PC-3 (cell line): ENCODE data around the gene STXBP5. TPM values are rescaled to one million over a fixed set of nuclear protein-coding genes. Genes with fewer than 3 reads are reported as not detected.

Source experiments
- ATAC-seq: fragments of 200-7000 bp; cut with Tn5 transposase; 2 replicates; pipeline ENCODE4 v1.9.1; 2020; ENCODE audit warnings: mild to moderate bottlenecking, moderate library complexity
- BruUV-seq: library from RNA; stranded (reverse); fragments of 400-500 nt; replicated peaks from 2 replicates; lab custom pipeline; 2021; lab: Mats Ljungman, UMichigan
- CTCF ChIA-PET: fragments of 300-600 bp; sonication (Branson Sonifier 250); formaldehyde crosslinking; loops from one replicate; lab custom pipeline; 2022; ENCODE audit warnings: antibody characterized with exemption; lab: Charles Lee
- POLR2A ChIA-PET: fragments of 300-600 bp; sonication (Branson Sonifier 250); formaldehyde crosslinking; loops from one replicate; lab custom pipeline; 2022; ENCODE audit warnings: antibody characterized with exemption; ENCODE audit not compliant: unreplicated experiment; lab: Charles Lee
- DNase-seq: peaks from one replicate; pipeline ENCODE4 v3.0.0-alpha.2; 2015
- H2AFZ ChIP-seq: fragments of 300-600 bp; sonication (generic); 2 replicates; pipeline ENCODE4 v1.6.0; 2016; ENCODE audit warnings: antibody characterized with exemption, low read length
- H3F3A ChIP-seq: fragments of 300-600 bp; sonication (generic); one replicate; pipeline ENCODE4 v1.6.0; 2017; ENCODE audit warnings: antibody characterized with exemption, low read length, control low read depth, mild to moderate bottlenecking; ENCODE audit not compliant: unreplicated experiment
- H3K27ac ChIP-seq: fragments of 300-600 bp; sonication (generic); 2 replicates; pipeline ENCODE4 v1.5.1; 2016; ENCODE audit warnings: mild to moderate bottlenecking, low read length
- H3K27me3 ChIP-seq: fragments of 300-600 bp; sonication (generic); 2 replicates; pipeline ENCODE4 v1.6.1; 2016; ENCODE audit warnings: low read length, mixed read lengths
- H3K36me3 ChIP-seq: fragments of 300-600 bp; sonication (generic); 2 replicates; pipeline ENCODE4 v1.6.1; 2016; ENCODE audit warnings: low read depth, mixed run types, low read length, mixed read lengths
- H3K4me1 ChIP-seq: fragments of 300-600 bp; sonication (generic); 2 replicates; pipeline ENCODE4 v1.5.1; 2016; ENCODE audit warnings: low read length; ENCODE audit not compliant: insufficient read depth
- H3K4me2 ChIP-seq: fragments of 300-600 bp; sonication (generic); 2 replicates; pipeline ENCODE4 v1.6.0; 2016; ENCODE audit warnings: low read length
- H3K4me3 ChIP-seq: fragments of 300-600 bp; sonication (generic); 2 replicates; pipeline ENCODE4 v1.5.1; 2016; ENCODE audit warnings: mild to moderate bottlenecking, low read length, mixed read lengths
- H3K79me2 ChIP-seq: fragments of 300-600 bp; sonication (generic); 2 replicates; pipeline ENCODE4 v1.6.1; 2017; ENCODE audit warnings: low read length, mixed read lengths
- H3K9ac ChIP-seq: fragments of 300-600 bp; sonication (generic); 2 replicates; pipeline ENCODE4 v1.6.0; 2016; ENCODE audit warnings: mild to moderate bottlenecking, low read length
- H3K9me2 ChIP-seq: fragments of 300-600 bp; sonication (generic); replicated peaks from 2 replicates; pipeline ENCODE4 v1.6.1; 2016; ENCODE audit warnings: mixed run types, low read length, mixed read lengths
- H3K9me3 ChIP-seq: fragments of 300-600 bp; sonication (generic); 2 replicates; pipeline ENCODE4 v1.6.1; 2016; ENCODE audit warnings: low read length, mixed read lengths
- H4K20me1 ChIP-seq: fragments of 300-600 bp; sonication (generic); 2 replicates; pipeline ENCODE4 v1.6.1; 2016; ENCODE audit warnings: low read length, mixed read lengths
- CTCF ChIP-seq: fragments of 300-600 bp; sonication (generic); conservative IDR thresholded peaks from 2 replicates; pipeline ENCODE4 v1.5.1; 2017; ENCODE audit warnings: antibody characterized with exemption, low read depth, mild to moderate bottlenecking, low read length
- EZH2 ChIP-seq: fragments of 300-600 bp; sonication (generic); IDR thresholded peaks from one replicate; pipeline ENCODE4 v1.6.1; 2017; ENCODE audit warnings: antibody characterized with exemption, mild to moderate bottlenecking, low read length; ENCODE audit not compliant: unreplicated experiment
- EZH2phosphoT487 ChIP-seq: fragments of 300-600 bp; sonication (generic); IDR thresholded peaks from 2 replicates; pipeline ENCODE4 v1.6.1; 2018; ENCODE audit warnings: mild to moderate bottlenecking, antibody characterized with exemption, low read length, borderline replicate concordance
- intact Hi-C: fragments of 100-400 bp; cut with micrococcal nuclease; formaldehyde crosslinking; loops from 2 replicates; pipeline ENCODE4 v1.9.0; 2023
- total RNA-seq: library from RNA; depleted of rRNA; stranded (reverse); fragments of >200 nt; gene quantifications from 2 replicates; pipeline ENCODE4 v1.2.3, GENCODE V29; 2014

The STXBP5 gene
- total RNA-seq, 1 experiment from 2014 or later = 12.9 TPM

DNA sequence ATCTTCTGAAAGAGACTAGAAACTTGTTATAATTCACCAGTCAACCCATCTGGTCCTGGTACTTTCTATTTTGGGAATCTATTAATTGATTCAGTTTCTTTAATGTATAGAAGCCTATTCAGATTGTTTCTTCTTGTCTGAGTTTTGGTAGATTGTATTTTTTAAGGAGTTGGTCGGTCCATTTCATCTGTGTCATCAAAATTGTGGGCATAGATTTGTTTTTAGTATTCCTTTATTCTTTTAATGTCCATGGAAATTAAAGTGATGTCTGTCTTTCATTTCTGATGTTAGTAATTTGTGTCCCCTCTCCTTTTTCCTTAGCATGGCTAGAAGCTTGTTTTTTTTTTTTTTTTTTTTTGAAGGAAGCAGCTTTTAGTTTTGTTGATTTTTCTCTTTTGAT, 15.2 kb downstream of the STXBP5 start:
- Histone ChIP-seq H2AFZ (no peak overlapping the region), H4K20me1 (no peaks in the 10 kb centered on the region), H3K9ac (no peak overlapping the region), H3K36me3 (no peaks in the 10 kb centered on the region), H3K4me2 (no peak overlapping the region), H3K27me3 (no peaks in the 10 kb centered on the region), H3K4me1 (no peaks in the 10 kb centered on the region), H3K9me2 (no peaks in the 10 kb centered on the region), H3F3A (no peaks in the 10 kb centered on the region), H3K9me3 (no peaks in the 10 kb centered on the region), H3K4me3 (no peak overlapping the region), H3K79me2 (peaks cover 29% of the 10 kb centered on the region; the same call in 1 of the 2 replicates), H3K27ac (no peak overlapping the region)
- ATAC-seq = no peak
- intact Hi-C loops = no loop called here
- ChIA-PET CTCF (no interaction called here), POLR2A (no interaction called here)
- no peak for DNase-seq
- TF ChIP-seq CTCF (no peak), EZH2phosphoT487 (no peak), EZH2 (no peak)
- BruUV-seq = no TSS peak

GRCh38 chr6:147220345-147220744, 16.1 kb downstream of the STXBP5 start:
- no peak overlapping the region for H3K4me3 ChIP-seq
- no peak overlapping the region for H2AFZ ChIP-seq
- H3K4me1 ChIP-seq = no peaks in the 10 kb centered on the region
- H3K9ac ChIP-seq = no peak overlapping the region
- H3K27me3 ChIP-seq = no peaks in the 10 kb centered on the region
- H3K9me2 ChIP-seq = no peaks in the 10 kb centered on the region
- H3F3A ChIP-seq = no peaks in the 10 kb centered on the region
- TF ChIP-seq EZH2phosphoT487 (no peak), CTCF (no peak), EZH2 (no peak)
- intact Hi-C loops = no loop called here
- H3K36me3 ChIP-seq = no peaks in the 10 kb centered on the region
- H3K79me2 ChIP-seq = peaks cover 24% of the 10 kb centered on the region; the same call in 1 of the 2 replicates
- no TSS peak for BruUV-seq
- ATAC-seq (no peak), DNase-seq (no peak)
- CTCF ChIA-PET = no interaction called here
- no peak overlapping the region for H3K4me2 ChIP-seq
- no peak overlapping the region for H3K27ac ChIP-seq
- POLR2A ChIA-PET = no interaction called here
- H3K9me3 ChIP-seq = no peaks in the 10 kb centered on the region
- no peaks in the 10 kb centered on the region for H4K20me1 ChIP-seq

DNA sequence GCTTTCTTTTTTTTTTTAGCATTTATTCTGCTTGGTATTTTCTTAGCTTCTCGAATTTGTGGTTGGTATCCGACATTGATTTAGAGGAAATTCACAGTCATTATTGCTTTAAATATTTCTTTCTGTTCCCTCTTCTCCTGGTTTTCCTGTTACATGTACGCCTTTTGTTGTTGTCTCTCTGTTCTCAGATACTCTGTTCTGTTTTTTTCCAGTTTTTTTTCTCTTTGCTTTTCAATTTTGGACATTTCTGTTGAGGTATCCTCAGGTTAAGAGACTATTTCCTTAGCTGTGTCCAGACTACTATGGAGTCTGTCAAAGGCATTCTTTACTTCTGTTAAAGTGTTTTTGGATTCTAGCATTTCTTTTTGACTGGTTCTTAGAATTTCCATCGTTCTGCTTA, 17.5 kb downstream of the STXBP5 start:
- no peak for TF ChIP-seq EZH2phosphoT487
- TF ChIP-seq CTCF = no peak
- TF ChIP-seq EZH2 = no peak
- ChIA-PET POLR2A (no interaction called here), CTCF (no interaction called here)
- Histone ChIP-seq H3K27me3 (no peaks in the 10 kb centered on the region), H4K20me1 (no peaks in the 10 kb centered on the region), H3K9me2 (no peaks in the 10 kb centered on the region), H3K9ac (no peak overlapping the region), H3K79me2 (peaks cover 24% of the 10 kb centered on the region; the same call in 1 of the 2 replicates), H2AFZ (no peak overlapping the region), H3K4me1 (no peaks in the 10 kb centered on the region), H3K36me3 (no peaks in the 10 kb centered on the region), H3K4me2 (no peak overlapping the region), H3F3A (no peaks in the 10 kb centered on the region), H3K9me3 (no peaks in the 10 kb centered on the region), H3K27ac (no peak overlapping the region), H3K4me3 (no peak overlapping the region)
- BruUV-seq = no TSS peak
- intact Hi-C loops = loop anchor here (1.0 kb wide), 1 partner anchor 319 kb away; no protein-coding TSS in a partner anchor
- ATAC-seq (no peak), DNase-seq (no peak)
